GM12878 (cell line): Measurements from ENCODE around the gene MEGF6. TPM values are rescaled to one million over a fixed set of nuclear protein-coding genes. Genes with fewer than 3 reads are reported as not detected.

Experiments used
- ATAC-seq: fragments of 200-7000 bp; cut with Tn5 transposase; 3 replicates; pipeline ENCODE4 v1.9.1; 2020; ENCODE audit warnings: mild to moderate bottlenecking, moderate library complexity
- BruUV-seq: library from RNA; stranded (reverse); fragments of 400-500 nt; replicated peaks from 2 replicates; lab custom pipeline; 2021; lab: Mats Ljungman, UMichigan
- CTCF ChIA-PET: fragments of 300-600 bp; sonication (Branson Sonifier 250); formaldehyde crosslinking; extraction: SDS; loops from one replicate; lab custom pipeline; 2021; ENCODE audit warnings: inconsistent platforms; lab: Yijun Ruan, JAX
- POLR2A ChIA-PET: fragments of 350-600 bp; formaldehyde crosslinking; extraction: SDS; loops from one replicate; lab custom pipeline; 2021; ENCODE audit warnings: inconsistent platforms; lab: Charles Lee
- RAD21 ChIA-PET: fragments of 300-600 bp; sonication (Branson Sonifier 250); formaldehyde crosslinking; loops from one replicate; lab custom pipeline; 2023; ENCODE audit warnings: antibody characterized with exemption; ENCODE audit not compliant: unreplicated experiment; lab: Charles Lee
- SMC1A ChIA-PET: fragments of 300-600 bp; sonication (Branson Sonifier 250); formaldehyde crosslinking; loops from one replicate; lab custom pipeline; 2023; ENCODE audit not compliant: unreplicated experiment, uncharacterized antibody; lab: Charles Lee
- DNase-seq: peaks from one replicate; pipeline ENCODE4 v3.0.0-alpha.2; 2011; ENCODE audit warnings: low read depth, low spot score
- FAIRE-seq: peaks from 3 replicates; lab custom pipeline; 2011; peaks lifted over from hg19 to GRCh38; lab: Jason Lieb, UNC
- H2AFZ ChIP-seq: 2 replicates; pipeline ENCODE4 v1.6.0; 2011; ENCODE audit warnings: low read depth, low read length, control low read depth; ENCODE audit not compliant: control insufficient read depth
- H3K27ac ChIP-seq: 2 replicates; pipeline ENCODE4 v1.5.1; 2011; ENCODE audit warnings: control low read depth; ENCODE audit not compliant: control insufficient read depth, insufficient read depth
- H3K27me3 ChIP-seq, 2 experiments: replicated peaks in 1 of 2; 2 replicates each; pipeline versions ENCODE4 v1.6.0 to v1.6.1; 2011; ENCODE audit warnings: low read length in 1 of 2; ENCODE audit not compliant: control insufficient read depth in 2 of 2, insufficient read depth in 2 of 2
- H3K36me3 ChIP-seq, 2 experiments: 2 replicates each; pipeline ENCODE4 v1.5.1; 2011; ENCODE audit warnings: low read length in 1 of 2; ENCODE audit not compliant: control insufficient read depth in 2 of 2, insufficient read depth in 2 of 2
- H3K4me1 ChIP-seq: 2 replicates; pipeline ENCODE4 v1.6.1; 2011; ENCODE audit warnings: mild to moderate bottlenecking, low read length, moderate library complexity, mixed read lengths; ENCODE audit not compliant: control insufficient read depth, insufficient read depth
- H3K4me2 ChIP-seq: 2 replicates; pipeline ENCODE4 v1.6.0; 2011; ENCODE audit warnings: control low read depth; ENCODE audit not compliant: control insufficient read depth, insufficient read depth
- H3K4me3 ChIP-seq: fragments of 200-600 bp; sonication (generic); 2 replicates; pipeline ENCODE4 v1.5.1; 2016
- H3K79me2 ChIP-seq: 2 replicates; pipeline ENCODE4 v1.6.0; 2011; ENCODE audit warnings: low read length; ENCODE audit not compliant: control insufficient read depth, insufficient read depth
- H3K9ac ChIP-seq: 2 replicates; pipeline ENCODE4 v1.8.0; 2011; ENCODE audit warnings: low read length, control low read depth, mixed read lengths; ENCODE audit not compliant: control insufficient read depth, insufficient read depth
- H3K9me3 ChIP-seq: replicated peaks from 3 replicates; pipeline ENCODE4 v1.5.1; 2011; ENCODE audit warnings: mild to moderate bottlenecking, low read length; ENCODE audit not compliant: control insufficient read depth, insufficient read depth
- H4K20me1 ChIP-seq: 2 replicates; pipeline ENCODE4 v1.6.0; 2011; ENCODE audit not compliant: control insufficient read depth, insufficient read depth
- CEBPB ChIP-seq, 2 experiments: fragments of 150-350 bp in 1 of 2; IDR thresholded peaks; 2 replicates each; pipeline ENCODE4 v1.6.1; 2012 to 2014; ENCODE audit warnings: low read depth in 2 of 2, low read length in 2 of 2, borderline replicate concordance in 1 of 2, inconsistent platforms in 1 of 2
- POLR2AphosphoS5 ChIP-seq: IDR thresholded peaks from 2 replicates; pipeline ENCODE4 v1.6.1; 2011; ENCODE audit warnings: mild to moderate bottlenecking, low read length, inconsistent platforms
- TARDBP ChIP-seq: IDR thresholded peaks from 2 replicates; pipeline ENCODE4 v1.6.1; 2016; ENCODE audit warnings: borderline replicate concordance
- ZNF217 ChIP-seq: fragments of 450-650 bp; IDR thresholded peaks from 2 replicates; pipeline ENCODE4 v1.6.1; 2017; ENCODE audit warnings: antibody characterized with exemption, mild to moderate bottlenecking
- WGBS: methylation state at CpG from one replicate; pipeline ENCODE4 v1.1.6; 2016; ENCODE audit warnings: low lambda C conversion rate; ENCODE audit not compliant: insufficient replicate concordance, insufficient coverage; ENCODE audit errors: missing lambda C conversion rate; 5-methylcytosine and 5-hydroxymethylcytosine counted together
- in situ Hi-C: fragments of 300-500 bp; cut with MboI; formaldehyde crosslinking; loops from 9 replicates; pipeline ENCODE4 v1.14.3; 2018; ENCODE audit warnings: mixed read lengths
- intact Hi-C: fragments of 100-400 bp; cut with micrococcal nuclease; formaldehyde crosslinking; loops from one replicate; pipeline ENCODE4 v1.14.2; 2022; ENCODE audit not compliant: unreplicated experiment
- polyA plus RNA-seq, 11 experiments: library from polyadenylated mRNA; depleted of rRNA in 4 of 11; unstranded in 6 of 11; stranded (reverse) in 5 of 11; fragments of >200 nt; fragmentation: Nextera tagmentation in 4 of 11; fragmentation: Illumina TruSeq in 1 of 11; extraction: Ambion mirVana in 4 of 11; extraction: Trizol in 1 of 11; gene quantifications; 1 replicate in 1 of 11; 2 replicates in 10 of 11; pipeline versions ENCODE4 v1.2.1 to v1.2.3, GENCODE V29; 2011 to 2016; ENCODE audit warnings: inconsistent platforms in 2 of 11, missing spikeins in 2 of 11, low read depth in 1 of 11
- total RNA-seq, 4 experiments: library from RNA; depleted of rRNA in 3 of 4; stranded (reverse); fragments of >200 nt in 3 of 4; fragmentation: Illumina TruSeq in 1 of 4; extraction: Trizol in 1 of 4; gene quantifications; 2 replicates each; pipeline versions ENCODE4 v1.2.1 to v1.2.3, GENCODE V29; 2013 to 2021
- TF ChIP-seq, protein P1 (sequence below): fragments of 450-650 bp; formaldehyde crosslinking; IDR thresholded peaks from 2 replicates; pipeline ENCODE4 v1.5.0; 2022; ENCODE audit warnings: mild to moderate bottlenecking, missing genetic modification characterization

Gene MEGF6
- total and polyA plus RNA-seq, 10 of the 15 experiments (the other 5 are each of a cell fraction or from before 2014, with no cell fraction given) = 0.03 to 0.41 TPM; not detected in 8

DNA sequence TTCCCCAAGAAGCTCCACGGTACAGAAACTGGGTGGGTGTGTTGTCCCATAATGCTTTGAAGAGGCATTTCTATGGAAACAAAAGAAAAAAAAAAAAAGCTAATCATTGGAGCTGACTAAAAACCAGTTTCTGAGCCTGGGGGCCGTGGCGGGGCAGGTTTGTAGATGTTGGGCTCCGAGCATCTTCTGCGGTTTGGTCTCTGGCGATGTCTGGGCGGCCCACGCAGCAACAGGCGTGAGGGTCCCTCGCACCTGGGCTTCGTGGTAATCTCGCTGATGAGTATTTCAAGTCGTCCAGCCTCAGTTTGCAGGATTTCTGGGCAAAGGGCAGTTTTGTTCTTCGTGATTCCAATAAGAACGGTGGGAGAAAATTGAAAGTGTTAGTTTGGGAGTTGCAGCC is 47.8 kb upstream of the MEGF6 start:
- FAIRE-seq (no peak), ATAC-seq (no peak), DNase-seq (no peak)
- 88% methylated on average over 15 of the region's 15 CpGs for WGBS
- in situ Hi-C loops (no loop called here), intact Hi-C loops (no loop called here)
- no peaks in the 10 kb centered on the region for H3K27me3 ChIP-seq
- no peaks in the 10 kb centered on the region for H3K9me3 ChIP-seq
- no peak overlapping the region for H3K4me2 ChIP-seq
- H4K20me1 ChIP-seq = no peaks in the 10 kb centered on the region
- peaks cover 62% of the 10 kb centered on the region for H3K4me1 ChIP-seq
- no peak overlapping the region for H2AFZ ChIP-seq
- no peak overlapping the region for H3K9ac ChIP-seq
- H3K4me3 ChIP-seq = no peak overlapping the region
- no peak overlapping the region for H3K27ac ChIP-seq
- ChIA-PET POLR2A (interaction anchor here (1.0 to 11.3 kb wide), 2 partner anchors 7 to 19 kb away, joined by 3 to 184 read pairs; no protein-coding TSS in a partner anchor), SMC1A (interaction anchor here (1.3 to 1.8 kb wide), 4 partner anchors 9 to 24 kb away, joined by 3 to 5 read pairs (median 4); partner anchors contain the start of gene WRAP73), CTCF (interaction anchor here (1.0 kb wide), 1 partner anchor 8 kb away, joined by 3 read pairs; no protein-coding TSS in a partner anchor), RAD21 (interaction anchor here (1.0 kb wide), 1 partner anchor 40 kb away, joined by 3 read pairs; no protein-coding TSS in a partner anchor)
- BruUV-seq = no TSS peak
- peaks cover 92% of the 10 kb centered on the region for H3K79me2 ChIP-seq
- TF ChIP-seq, protein P1, sequence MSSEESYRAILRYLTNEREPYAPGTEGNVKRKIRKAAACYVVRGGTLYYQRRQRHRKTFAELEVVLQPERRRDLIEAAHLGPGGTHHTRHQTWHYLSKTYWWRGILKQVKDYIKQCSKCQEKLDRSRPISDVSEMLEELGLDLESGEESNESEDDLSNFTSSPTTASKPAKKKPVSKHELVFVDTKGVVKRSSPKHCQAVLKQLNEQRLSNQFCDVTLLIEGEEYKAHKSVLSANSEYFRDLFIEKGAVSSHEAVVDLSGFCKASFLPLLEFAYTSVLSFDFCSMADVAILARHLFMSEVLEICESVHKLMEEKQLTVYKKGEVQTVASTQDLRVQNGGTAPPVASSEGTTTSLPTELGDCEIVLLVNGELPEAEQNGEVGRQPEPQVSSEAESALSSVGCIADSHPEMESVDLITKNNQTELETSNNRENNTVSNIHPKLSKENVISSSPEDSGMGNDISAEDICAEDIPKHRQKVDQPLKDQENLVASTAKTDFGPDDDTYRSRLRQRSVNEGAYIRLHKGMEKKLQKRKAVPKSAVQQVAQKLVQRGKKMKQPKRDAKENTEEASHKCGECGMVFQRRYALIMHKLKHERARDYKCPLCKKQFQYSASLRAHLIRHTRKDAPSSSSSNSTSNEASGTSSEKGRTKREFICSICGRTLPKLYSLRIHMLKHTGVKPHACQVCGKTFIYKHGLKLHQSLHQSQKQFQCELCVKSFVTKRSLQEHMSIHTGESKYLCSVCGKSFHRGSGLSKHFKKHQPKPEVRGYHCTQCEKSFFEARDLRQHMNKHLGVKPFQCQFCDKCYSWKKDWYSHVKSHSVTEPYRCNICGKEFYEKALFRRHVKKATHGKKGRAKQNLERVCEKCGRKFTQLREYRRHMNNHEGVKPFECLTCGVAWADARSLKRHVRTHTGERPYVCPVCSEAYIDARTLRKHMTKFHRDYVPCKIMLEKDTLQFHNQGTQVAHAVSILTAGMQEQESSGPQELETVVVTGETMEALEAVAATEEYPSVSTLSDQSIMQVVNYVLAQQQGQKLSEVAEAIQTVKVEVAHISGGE (CRISPR knock-in tag) = no peak
- TF ChIP-seq CEBPB (IDR thresholded peaks at IDR 0.05; ENCODE audit: borderline replicate concordance in 1 of 2, low read depth in 2 of 2, low read length in 2 of 2) (no peak), ZNF217 (no peak), TARDBP (no peak), POLR2AphosphoS5 (no peak)
- H3K36me3 ChIP-seq = peaks cover 0 to 2% of the 10 kb centered on the region in 2 experiments; a peak in 2 of 4 replicates
